HCT116 (cell line): Measurements from ENCODE around the gene SNAI1. TPM values are rescaled to one million over a fixed set of nuclear protein-coding genes. Genes with fewer than 3 reads are reported as not detected.

Experiments
- ATAC-seq: fragments of 200-7000 bp; cut with Tn5 transposase; 2 replicates; pipeline ENCODE4 v1.9.1; 2020; ENCODE audit warnings: mild to moderate bottlenecking, moderate library complexity
- BruUV-seq: library from RNA; stranded (reverse); fragments of 400-500 nt; replicated peaks from 2 replicates; lab custom pipeline; 2021; lab: Mats Ljungman, UMichigan
- CTCF ChIA-PET: fragments of 300-600 bp; sonication (Branson Sonifier 250); formaldehyde crosslinking; loops from one replicate; lab custom pipeline; 2021; ENCODE audit warnings: antibody characterized with exemption; lab: Charles Lee
- POLR2A ChIA-PET: fragments of 300-600, 350-600 bp; sonication (Branson Sonifier 250); formaldehyde crosslinking; loops from one replicate; lab custom pipeline; 2021; ENCODE audit warnings: antibody characterized with exemption; lab: Charles Lee
- RAD21 ChIA-PET, 2 experiments: fragments of 300-600 bp; sonication (Branson Sonifier 250); formaldehyde crosslinking; loops; one replicate each; lab custom pipeline; 2023; ENCODE audit warnings: low total read pairs in 2 of 2; ENCODE audit not compliant: uncharacterized antibody in 2 of 2, unreplicated experiment in 2 of 2, low non-redundant PET in 1 of 2; lab: Charles Lee
- DNase-seq: peaks from one replicate; pipeline ENCODE4 v3.0.0-alpha.2; 2010; ENCODE audit warnings: low read depth, low spot score
- H2AFZ ChIP-seq: fragments of 200-600 bp; shearing (Covaris generic), sonication (generic); 2 replicates; pipeline ENCODE4 v1.6.1; 2017; ENCODE audit warnings: low read depth, mixed run types, mixed read lengths, antibody characterized with exemption, low read length; ENCODE audit not compliant: poor library complexity, severe bottlenecking
- H3K27ac ChIP-seq: 2 replicates; pipeline ENCODE4 v1.5.1; 2012; ENCODE audit warnings: low read depth, low read length
- H3K27me3 ChIP-seq: fragments of 200-600 bp; sonication (generic); 2 replicates; pipeline ENCODE4 v1.6.1; 2016; ENCODE audit warnings: mixed run types, low read length, mixed read lengths; ENCODE audit not compliant: insufficient read depth
- H3K36me3 ChIP-seq, 2 experiments: fragments of 200-500 bp in 1 of 2; fragments of 200-600 bp in 1 of 2; sonication (Bioruptor generic) in 1 of 2; sonication (generic) in 1 of 2; 2 replicates each; pipeline versions ENCODE4 v1.5.1 to v1.6.1; 2014 to 2016; ENCODE audit warnings: low read length in 2 of 2, inconsistent platforms in 1 of 2, mixed read lengths in 1 of 2, mixed run types in 1 of 2; ENCODE audit not compliant: insufficient read depth in 2 of 2, control insufficient read depth in 1 of 2
- H3K4me1 ChIP-seq, 2 experiments: fragments of 200-600 bp in 1 of 2; sonication (generic) in 1 of 2; 2 replicates each; pipeline versions ENCODE4 v1.5.1 to v1.6.1; 2012 to 2017; ENCODE audit warnings: low read length in 2 of 2, inconsistent platforms in 1 of 2, mild to moderate bottlenecking in 1 of 2, mixed read lengths in 1 of 2, mixed run types in 1 of 2, moderate library complexity in 1 of 2; ENCODE audit not compliant: insufficient read depth in 2 of 2, control insufficient read depth in 1 of 2
- H3K4me2 ChIP-seq: fragments of 200-600 bp; sonication (generic); 2 replicates; pipeline ENCODE4 v1.6.1; 2017; ENCODE audit warnings: mixed run types, low read length, mixed read lengths
- H3K4me3 ChIP-seq, 2 experiments: fragments of 200-600 bp in 1 of 2; sonication (generic) in 1 of 2; replicated peaks in 1 of 2; 2 replicates each; pipeline ENCODE4 v1.5.1; 2011 to 2016; ENCODE audit warnings: low read length in 2 of 2, control low read depth in 1 of 2, low read depth in 1 of 2, mild to moderate bottlenecking in 1 of 2, mixed read lengths in 1 of 2, mixed run types in 1 of 2
- H3K79me2 ChIP-seq: fragments of 200-600 bp; sonication (generic); 2 replicates; pipeline ENCODE4 v1.6.1; 2017; ENCODE audit warnings: mild to moderate bottlenecking, mixed run types, low read length, moderate library complexity, mixed read lengths; ENCODE audit not compliant: insufficient read depth
- H3K9ac ChIP-seq: fragments of 200-600 bp; sonication (generic); 2 replicates; pipeline ENCODE4 v1.6.1; 2016; ENCODE audit warnings: low read length, mixed read lengths
- H3K9me2 ChIP-seq: fragments of 200-600 bp; sonication (generic), shearing (Covaris generic); 2 replicates; pipeline ENCODE4 v1.6.1; 2017; ENCODE audit warnings: mixed run types, mild to moderate bottlenecking, moderate library complexity; ENCODE audit not compliant: insufficient read depth
- H3K9me3 ChIP-seq, 2 experiments: fragments of 200-500 bp in 1 of 2; fragments of 200-600 bp in 1 of 2; sonication (Bioruptor generic) in 1 of 2; sonication (generic) in 1 of 2; 2 replicates each; pipeline ENCODE4 v1.6.1; 2014 to 2017; ENCODE audit warnings: low read length in 2 of 2, mixed read lengths in 2 of 2, inconsistent platforms in 1 of 2, low read depth in 1 of 2, mild to moderate bottlenecking in 1 of 2, mixed run types in 1 of 2, moderate library complexity in 1 of 2; ENCODE audit not compliant: control insufficient read depth in 1 of 2, insufficient read depth in 1 of 2
- H4K20me1 ChIP-seq: fragments of 200-600 bp; sonication (generic), shearing (Covaris generic); 2 replicates; pipeline ENCODE4 v1.6.1; 2017; ENCODE audit warnings: mixed run types, mild to moderate bottlenecking, moderate library complexity; ENCODE audit not compliant: insufficient read depth
- CBX3 ChIP-seq: IDR thresholded peaks from 2 replicates; pipeline ENCODE4 v1.6.1; 2012; ENCODE audit warnings: low read depth
- CTCF ChIP-seq, 3 experiments: fragments of 200-600 bp in 1 of 3; sonication (generic) in 1 of 3; IDR thresholded peaks in 2 of 3; conservative IDR thresholded peaks in 1 of 3; 2 replicates each; pipeline ENCODE4 v1.5.1; 2012 to 2017; ENCODE audit warnings: low read depth in 2 of 3, low read length in 2 of 3, antibody characterized with exemption in 1 of 3, borderline replicate concordance in 1 of 3, control low read depth in 1 of 3, mild to moderate bottlenecking in 1 of 3, mixed read lengths in 1 of 3, mixed run types in 1 of 3, moderate library complexity in 1 of 3; ENCODE audit not compliant: insufficient read depth in 1 of 3
- MAX ChIP-seq: IDR thresholded peaks from 2 replicates; pipeline ENCODE4 v1.6.1; 2012
- POLR2AphosphoS5 ChIP-seq: IDR thresholded peaks from 2 replicates; pipeline ENCODE4 v1.6.1; 2011; ENCODE audit warnings: mild to moderate bottlenecking, low read depth, low read length, moderate library complexity
- RAD21 ChIP-seq: IDR thresholded peaks from 2 replicates; pipeline ENCODE4 v1.6.1; 2012; ENCODE audit warnings: low read depth, mild to moderate bottlenecking
- YY1 ChIP-seq: IDR thresholded peaks from 2 replicates; pipeline ENCODE4 v1.6.1; 2011; ENCODE audit warnings: low read length, low read depth, moderate library complexity, mild to moderate bottlenecking; ENCODE audit not compliant: insufficient replicate concordance; ENCODE audit errors: extremely low read depth
- ZNF274 ChIP-seq: fragments of 200-500 bp; sonication (Bioruptor generic); IDR thresholded peaks from 2 replicates; pipeline ENCODE4 v1.6.1; 2014; ENCODE audit warnings: mild to moderate bottlenecking, low read depth, low read length, inconsistent platforms
- intact Hi-C: fragments of 100-400 bp; cut with micrococcal nuclease; formaldehyde crosslinking; loops from 2 replicates; pipeline ENCODE4 v1.10.0; 2022
- total RNA-seq: library from RNA; stranded (reverse); gene quantifications from one replicate; pipeline ENCODE4 v1.2.1, GENCODE V29; 2021; ENCODE audit not compliant: unreplicated experiment
- TF ChIP-seq, protein P1 (sequence below): IDR thresholded peaks from 2 replicates; pipeline ENCODE4 v1.6.1; 2012

The SNAI1 gene
- total RNA-seq, 1 experiment from 2014 or later, result 13.4 TPM

DNA sequence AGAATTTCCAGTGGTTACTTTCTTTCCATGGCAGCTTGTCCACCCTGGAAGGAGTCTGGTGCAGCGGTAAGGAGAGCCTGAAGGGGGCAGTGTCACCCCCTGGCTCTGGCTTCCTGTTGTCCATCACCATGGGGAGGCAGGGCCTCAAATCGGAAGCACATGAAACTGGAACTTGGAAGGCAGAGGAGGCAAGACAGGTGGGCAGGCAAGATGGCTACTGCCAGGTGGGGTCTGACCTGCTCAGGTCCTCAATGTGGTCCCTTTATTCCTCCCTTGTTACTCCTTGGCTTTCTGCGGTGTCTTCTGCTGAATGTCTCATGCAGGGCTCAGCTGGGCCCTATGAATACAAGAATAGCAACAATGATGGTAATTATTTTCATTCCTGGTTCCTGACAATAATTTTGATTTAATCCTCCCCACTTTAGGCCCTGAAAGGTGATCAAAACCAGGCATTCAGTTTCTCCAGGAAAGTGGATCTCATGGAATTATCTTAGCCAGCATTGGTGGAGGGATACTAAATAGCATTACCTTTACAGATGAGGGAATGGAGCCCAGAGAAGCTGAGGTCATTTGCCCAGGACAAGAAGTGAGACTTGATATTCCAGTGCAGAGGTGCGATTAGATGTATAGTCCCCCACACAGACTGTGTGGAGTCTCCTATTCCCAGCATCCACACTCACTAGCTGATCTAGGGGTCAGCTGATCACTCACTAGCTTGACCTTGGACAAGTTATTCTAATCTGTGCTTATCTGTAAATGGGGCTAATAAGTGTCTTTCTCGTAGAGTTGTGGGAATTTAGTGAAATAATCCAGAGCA, 17.6 kb upstream of the SNAI1 start:
- intact Hi-C loops, result no loop called here
- BruUV-seq, result no TSS peak
- 0 out of 2 replicates have a peak overlapping the region, but pooled peaks have one; percentile 16 for H3K9ac ChIP-seq
- H3K4me2 ChIP-seq, result peak overlapping the region; percentile 21
- no peaks in the 10 kb centered on the region for H4K20me1 ChIP-seq
- H3K27me3 ChIP-seq, result no peaks in the 10 kb centered on the region
- TF ChIP-seq YY1, result peak; percentile 11
- peak; percentile 50; the same call in 1 of the 2 replicates for TF ChIP-seq MAX
- no peak for TF ChIP-seq CBX3
- peak; percentile 59 to 99 (median 95); a peak in 5 of 6 replicates for TF ChIP-seq CTCF (IDR thresholded peaks at IDR 0.05 in 2 of 3, conservative IDR thresholded peaks at IDR 0.05 in 1 of 3; ENCODE audit: borderline replicate concordance in 1 of 3, insufficient read depth in 1 of 3, low read depth in 2 of 3, low read length in 2 of 3)
- TF ChIP-seq ZNF274, result no peak
- TF ChIP-seq, protein P1, sequence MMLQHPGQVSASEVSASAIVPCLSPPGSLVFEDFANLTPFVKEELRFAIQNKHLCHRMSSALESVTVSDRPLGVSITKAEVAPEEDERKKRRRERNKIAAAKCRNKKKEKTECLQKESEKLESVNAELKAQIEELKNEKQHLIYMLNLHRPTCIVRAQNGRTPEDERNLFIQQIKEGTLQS, result no peak
- TF ChIP-seq RAD21, result peak; percentile 43
- 0 out of 2 replicates have a peak, but pooled peaks have one; percentile 16 for TF ChIP-seq POLR2AphosphoS5
- ChIA-PET RAD21 (interaction anchor here in 1 of 2 experiments (0.8 to 1.0 kb wide), 2 partner anchors 105 to 221 kb away, joined by 3 read pairs; no protein-coding TSS in a partner anchor), POLR2A (no interaction called here), CTCF (interaction anchor here (0.6 to 3.0 kb wide), 11 partner anchors 9 to 286 kb away, joined by 3 to 19 read pairs (median 4); partner anchors contain the start of genes PEDS1 and RNF114)
- no peaks in the 10 kb centered on the region for H3K79me2 ChIP-seq
- peak; percentile 97 for ATAC-seq
- no peaks in the 10 kb centered on the region for H3K36me3 ChIP-seq
- H3K4me1 ChIP-seq, result peaks cover 6 to 41% of the 10 kb centered on the region in 2 experiments; a peak in 3 of 4 replicates
- no peak overlapping the region for H2AFZ ChIP-seq
- no peak overlapping the region for H3K27ac ChIP-seq
- no peak overlapping the region for H3K4me3 ChIP-seq
- H3K9me2 ChIP-seq, result no peaks in the 10 kb centered on the region
- peak; percentile 54 for DNase-seq
- H3K9me3 ChIP-seq, result no peaks in the 10 kb centered on the region
